Measurements from ENCODE around the gene TMX4.
A peak's percentile ranks its signal among the peaks of the same experiment; 100 is the strongest.

TMX4 gene

GRCh38 chr20:8012724-8013123 is 6.8 kb downstream of the TMX4 start:
- no peak for DNase-seq

GRCh38 chr20:8008733-8009132 is 10.8 kb downstream of the TMX4 start:
- no peak for DNase-seq

- peak; percentile 97 for DNase-seq
These were observed 12.1 kb downstream of the TMX4 start for GRCh38 chr20:8007490-8007889.

GRCh38 chr20:8005575-8006366 is 13.8 kb downstream of the TMX4 start:
- DNase-seq, result peak; percentile 92

- peak; percentile 94 for DNase-seq
These were observed 14.5 kb downstream of the TMX4 start for GRCh38 chr20:8005033-8005432.

- DNase-seq, result peak; percentile 43
These were observed 17.5 kb downstream of the TMX4 start for GRCh38 chr20:8002056-8002455.

GRCh38 chr20:8000796-8001195 is 18.8 kb downstream of the TMX4 start:
- no peak for DNase-seq

- no peak for DNase-seq
These were observed 22.7 kb downstream of the TMX4 start for GRCh38 chr20:7996898-7997297.

- DNase-seq, result no peak
These were observed 24.8 kb downstream of the TMX4 start for GRCh38 chr20:7994809-7995208.

- DNase-seq, result no peak
These were observed 25.9 kb downstream of the TMX4 start for GRCh38 chr20:7993703-7994102.

- DNase-seq, result no peak
These were observed 26.3 kb downstream of the TMX4 start for GRCh38 chr20:7993238-7993637.

GRCh38 chr20:7990385-7990784 is 29.2 kb downstream of the TMX4 start:
- DNase-seq, result no peak

- no peak for DNase-seq
These were observed 30.2 kb downstream of the TMX4 start for GRCh38 chr20:7989379-7989778.

- no peak for DNase-seq
These were observed 33.6 kb downstream of the TMX4 start for GRCh38 chr20:7985916-7986315.

GRCh38 chr20:7984192-7984591 is 35.4 kb downstream of the TMX4 start:
- no peak for DNase-seq

- DNase-seq, result no peak
These were observed 38.2 kb downstream of the TMX4 start for GRCh38 chr20:7981374-7981773.

GRCh38 chr20:7980332-7981046 is 39.1 kb downstream of the TMX4 start:
- peak; percentile 62 for DNase-seq

- no peak for DNase-seq
These were observed 41.9 kb downstream of the TMX4 start for GRCh38 chr20:7977709-7978108.

GRCh38 chr20:7975851-7976414 is 43.6 kb downstream of the TMX4 start:
- no peak for DNase-seq

- no peak for DNase-seq
These were observed 44.7 kb downstream of the TMX4 start for GRCh38 chr20:7974785-7975435.

GRCh38 chr20:7971536-7972280 is 47.9 kb downstream of the TMX4 start:
- no peak for DNase-seq

GRCh38 chr20:7967199-7967844 is 52.2 kb downstream of the TMX4 start:
- DNase-seq, result no peak
